Fibroblast of lung (primary cell): ENCODE data around the gene PLA2G2C. TPM values are rescaled to one million over a fixed set of nuclear protein-coding genes. Genes with fewer than 3 reads are reported as not detected.

Experiments
- DNase-seq, 2 donors: peaks; one replicate each; pipeline versions ENCODE4 v3.0.0 to v3.0.0-alpha.2; 2010; ENCODE audit warnings: low read depth in 2 of 2
- H2AFZ ChIP-seq: 2 replicates; pipeline ENCODE4 v1.5.1; 2012; ENCODE audit warnings: low read length, control low read depth, inconsistent platforms
- H3K27ac ChIP-seq: 2 replicates; pipeline ENCODE4 v1.5.1; 2011; ENCODE audit warnings: low read length, control low read depth; ENCODE audit not compliant: insufficient read depth
- H3K27me3 ChIP-seq: 2 replicates; pipeline ENCODE4 v1.5.1; 2011; ENCODE audit warnings: mild to moderate bottlenecking, low read length; ENCODE audit not compliant: control insufficient read depth, insufficient read depth
- H3K36me3 ChIP-seq: 2 replicates; pipeline ENCODE4 v1.5.1; 2011; ENCODE audit warnings: low read length; ENCODE audit not compliant: control insufficient read depth, insufficient read depth
- H3K4me1 ChIP-seq: 2 replicates; pipeline ENCODE4 v1.5.1; 2011; ENCODE audit warnings: low read length; ENCODE audit not compliant: control insufficient read depth, insufficient read depth; ENCODE audit errors: extremely low read depth
- H3K4me2 ChIP-seq: 2 replicates; pipeline ENCODE4 v1.5.1; 2011; ENCODE audit warnings: low read length, control low read depth; ENCODE audit not compliant: insufficient read depth; ENCODE audit errors: extremely low read depth
- H3K4me3 ChIP-seq, 4 experiments: fragments of 200-600 bp in 1 of 4; sonication (generic) in 1 of 4; replicated peaks in 1 of 4; 2 replicates each; pipeline ENCODE4 v1.5.1; 2011 to 2016; ENCODE audit warnings: low read length in 4 of 4, low read depth in 3 of 4, mild to moderate bottlenecking in 3 of 4, control low read depth in 2 of 4, inconsistent platforms in 1 of 4, mixed read lengths in 1 of 4; ENCODE audit not compliant: insufficient read depth in 1 of 4; ENCODE audit errors: control extremely low read depth in 1 of 4
- H3K79me2 ChIP-seq: 2 replicates; pipeline ENCODE4 v1.5.1; 2012; ENCODE audit warnings: mild to moderate bottlenecking, low read length, inconsistent platforms; ENCODE audit not compliant: control insufficient read depth, insufficient read depth
- H3K9ac ChIP-seq: 2 replicates; pipeline ENCODE4 v1.5.1; 2011; ENCODE audit warnings: mild to moderate bottlenecking, low read length, control low read depth; ENCODE audit not compliant: insufficient read depth
- H3K9me3 ChIP-seq: 2 replicates; pipeline ENCODE4 v1.5.1; 2012; ENCODE audit warnings: low read depth, low read length; ENCODE audit not compliant: control insufficient read depth, insufficient read depth
- H4K20me1 ChIP-seq: 2 replicates; pipeline ENCODE4 v1.5.1; 2011; ENCODE audit warnings: low read length; ENCODE audit not compliant: control insufficient read depth, insufficient read depth; ENCODE audit errors: extremely low read depth
- EZH2 ChIP-seq: IDR thresholded peaks from 2 replicates; pipeline ENCODE4 v1.5.1; 2012; ENCODE audit warnings: low read length, control low read depth, mild to moderate bottlenecking; ENCODE audit errors: missing control alignments
- polyA plus RNA-seq, 2 donors: library from polyadenylated mRNA; depleted of rRNA in 1 of 2; stranded (reverse) in 1 of 2; unstranded in 1 of 2; fragments of >200 nt; gene quantifications; 2 replicates each; pipeline ENCODE4 v1.2.1, GENCODE V29; 2011 to 2012; ENCODE audit warnings: missing spikeins in 1 of 2
- total RNA-seq: library from RNA; depleted of rRNA; stranded (reverse); fragments of >200 nt; gene quantifications from 2 replicates; pipeline ENCODE4 v1.2.1, GENCODE V29; 2014
- TF ChIP-seq, protein P1 (sequence below), 2 donors: IDR thresholded peaks in 1 of 2; conservative IDR thresholded peaks in 1 of 2; 1 replicate in 1 of 2; 2 replicates in 1 of 2; pipeline ENCODE4 v1.5.1; 2011 to 2012; ENCODE audit warnings: low read length in 2 of 2, control low read depth in 1 of 2, inconsistent platforms in 1 of 2, low read depth in 1 of 2, mild to moderate bottlenecking in 1 of 2

PLA2G2C gene
- total and polyA plus RNA-seq, 2 donors (not counting 1 experiment from before 2014, with no cell fraction given), result not detected

DNA sequence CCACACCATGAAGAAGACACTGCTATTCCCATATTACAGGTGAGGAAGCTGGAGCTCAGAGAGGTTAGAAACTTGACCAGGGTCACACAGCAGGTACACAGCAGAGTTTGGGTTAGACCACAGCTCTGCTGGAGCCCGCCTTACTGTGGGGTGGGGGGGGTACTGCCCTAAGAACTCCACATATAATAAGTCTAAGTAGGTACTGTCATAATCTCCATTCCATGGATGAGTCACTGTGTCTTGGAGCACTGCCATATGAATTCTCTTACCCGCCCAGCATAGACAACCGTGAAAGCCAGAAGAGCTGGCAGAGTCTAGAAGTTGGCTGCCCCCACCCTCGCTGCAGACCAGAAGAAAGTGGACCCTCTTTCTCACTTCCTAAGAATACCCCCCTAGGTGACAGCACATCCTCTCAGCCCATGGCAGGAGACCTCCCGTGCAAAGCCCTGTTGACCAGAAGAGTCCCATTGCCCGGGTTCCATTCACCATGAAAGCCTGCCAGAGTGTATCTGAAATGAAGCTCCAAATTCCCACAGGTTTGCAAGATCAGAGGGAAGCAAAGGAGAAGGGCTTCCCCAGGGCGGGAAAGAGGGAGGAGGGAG is 61.8 kb downstream of the PLA2G2C start:
- DNase-seq, result peak; percentile 69 to 89
- no peak for TF ChIP-seq EZH2
- TF ChIP-seq, protein P1, sequence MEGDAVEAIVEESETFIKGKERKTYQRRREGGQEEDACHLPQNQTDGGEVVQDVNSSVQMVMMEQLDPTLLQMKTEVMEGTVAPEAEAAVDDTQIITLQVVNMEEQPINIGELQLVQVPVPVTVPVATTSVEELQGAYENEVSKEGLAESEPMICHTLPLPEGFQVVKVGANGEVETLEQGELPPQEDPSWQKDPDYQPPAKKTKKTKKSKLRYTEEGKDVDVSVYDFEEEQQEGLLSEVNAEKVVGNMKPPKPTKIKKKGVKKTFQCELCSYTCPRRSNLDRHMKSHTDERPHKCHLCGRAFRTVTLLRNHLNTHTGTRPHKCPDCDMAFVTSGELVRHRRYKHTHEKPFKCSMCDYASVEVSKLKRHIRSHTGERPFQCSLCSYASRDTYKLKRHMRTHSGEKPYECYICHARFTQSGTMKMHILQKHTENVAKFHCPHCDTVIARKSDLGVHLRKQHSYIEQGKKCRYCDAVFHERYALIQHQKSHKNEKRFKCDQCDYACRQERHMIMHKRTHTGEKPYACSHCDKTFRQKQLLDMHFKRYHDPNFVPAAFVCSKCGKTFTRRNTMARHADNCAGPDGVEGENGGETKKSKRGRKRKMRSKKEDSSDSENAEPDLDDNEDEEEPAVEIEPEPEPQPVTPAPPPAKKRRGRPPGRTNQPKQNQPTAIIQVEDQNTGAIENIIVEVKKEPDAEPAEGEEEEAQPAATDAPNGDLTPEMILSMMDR (conservative IDR thresholded peaks at IDR 0.05 in 1 of 2, IDR thresholded peaks at IDR 0.05 in 1 of 2; ENCODE audit: low read depth in 1 of 2, low read length in 2 of 2), result no peak
- H4K20me1 ChIP-seq, result no peaks in the 10 kb centered on the region
- no peak overlapping the region for H3K27ac ChIP-seq
- no peak overlapping the region for H3K4me2 ChIP-seq
- H3K9me3 ChIP-seq, result no peaks in the 10 kb centered on the region
- no peak overlapping the region for H3K9ac ChIP-seq
- no peak overlapping the region for H2AFZ ChIP-seq
- H3K36me3 ChIP-seq, result no peaks in the 10 kb centered on the region
- H3K4me1 ChIP-seq, result no peaks in the 10 kb centered on the region
- no peak overlapping the region for H3K4me3 ChIP-seq
- no peaks in the 10 kb centered on the region for H3K79me2 ChIP-seq
- peaks cover 9% of the 10 kb centered on the region for H3K27me3 ChIP-seq

DNA sequence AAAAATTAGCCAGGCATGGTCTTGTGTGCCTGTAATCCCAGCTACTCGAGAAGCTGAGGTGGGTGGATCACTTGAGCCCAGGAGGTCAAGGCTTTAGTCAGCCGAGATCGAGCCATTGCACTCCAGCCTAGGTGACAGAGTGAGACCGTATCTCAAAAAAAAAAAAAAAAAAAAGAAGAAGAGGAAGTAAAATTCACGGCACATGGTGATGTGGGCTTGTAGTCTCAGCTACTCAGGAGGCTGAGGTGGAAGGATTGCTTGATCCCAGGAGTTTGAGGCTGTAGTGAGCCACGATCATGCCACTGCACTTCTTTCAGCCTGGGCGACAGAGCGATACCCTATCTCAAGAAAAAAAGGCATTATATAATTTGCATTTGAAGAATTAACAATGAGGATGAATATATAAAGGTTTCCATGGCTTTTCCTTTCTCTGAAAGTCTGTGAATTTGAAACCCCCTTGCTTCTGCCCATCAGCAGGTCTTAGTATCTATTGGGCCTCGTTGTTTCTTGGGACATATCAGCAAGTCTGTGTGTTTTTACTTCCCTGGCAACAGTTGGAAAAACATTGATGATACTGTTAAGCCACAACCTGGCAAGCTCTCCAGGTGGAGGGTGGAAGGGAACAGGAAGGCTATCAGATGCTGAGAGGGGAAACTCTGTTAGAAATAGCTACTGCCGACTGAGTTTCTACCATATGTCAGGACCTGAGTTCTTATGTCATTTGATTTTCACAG is 62.4 kb downstream of the PLA2G2C start:
- no peaks in the 10 kb centered on the region for H3K79me2 ChIP-seq
- DNase-seq, result peak; percentile 1 to 51
- no peaks in the 10 kb centered on the region for H3K36me3 ChIP-seq
- H3K9ac ChIP-seq, result no peak overlapping the region
- H3K4me3 ChIP-seq, result no peak overlapping the region
- no peak overlapping the region for H2AFZ ChIP-seq
- no peaks in the 10 kb centered on the region for H3K9me3 ChIP-seq
- H4K20me1 ChIP-seq, result no peaks in the 10 kb centered on the region
- no peak overlapping the region for H3K27ac ChIP-seq
- no peak for TF ChIP-seq EZH2
- TF ChIP-seq, protein P1 (conservative IDR thresholded peaks at IDR 0.05 in 1 of 2, IDR thresholded peaks at IDR 0.05 in 1 of 2; ENCODE audit: low read depth in 1 of 2, low read length in 2 of 2), result no peak
- no peaks in the 10 kb centered on the region for H3K4me1 ChIP-seq
- H3K27me3 ChIP-seq, result peaks cover 12% of the 10 kb centered on the region
- no peak overlapping the region for H3K4me2 ChIP-seq

DNA sequence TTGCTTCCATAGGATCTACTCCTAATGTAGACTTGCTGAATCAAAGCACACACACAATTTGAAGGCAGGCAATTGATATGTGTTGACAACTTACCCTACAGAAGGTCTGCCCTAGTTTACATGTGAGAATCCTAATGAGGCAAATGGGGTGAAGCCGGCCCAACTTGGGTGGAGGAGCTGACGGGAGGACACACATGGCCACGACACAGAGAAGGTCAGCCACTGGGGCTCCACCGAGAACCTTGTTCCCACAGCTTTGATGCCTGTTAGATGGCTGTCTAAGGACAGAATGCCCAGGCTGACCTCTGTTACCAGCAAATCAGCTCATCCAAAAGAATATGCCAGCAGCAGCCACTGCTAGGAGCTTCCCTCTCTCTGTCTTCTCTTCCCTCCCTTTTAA is 65.5 kb downstream of the PLA2G2C start:
- TF ChIP-seq, protein P1 (conservative IDR thresholded peaks at IDR 0.05 in 1 of 2, IDR thresholded peaks at IDR 0.05 in 1 of 2; ENCODE audit: low read depth in 1 of 2, low read length in 2 of 2), result no peak
- no peak for TF ChIP-seq EZH2
- Histone ChIP-seq H4K20me1 (no peaks in the 10 kb centered on the region), H3K4me3 (no peak overlapping the region), H3K27ac (no peak overlapping the region), H2AFZ (no peak overlapping the region), H3K36me3 (no peaks in the 10 kb centered on the region), H3K4me1 (no peaks in the 10 kb centered on the region), H3K4me2 (no peak overlapping the region), H3K79me2 (no peaks in the 10 kb centered on the region), H3K9ac (no peak overlapping the region), H3K27me3 (peaks cover 18% of the 10 kb centered on the region), H3K9me3 (no peaks in the 10 kb centered on the region)
- no peak for DNase-seq
